Stomach (tissue), 4 donors: ENCODE measurements around the gene ZNF8.

ENCODE experiments used
- CTCF ChIP-seq, 7 experiments: fragments of 450-650 bp in 4 of 7; fragments of 200-600 bp in 3 of 7; sonication (generic) in 3 of 7; IDR thresholded peaks; one replicate each; pipeline ENCODE4 v1.5.1; 2016 to 2019; ENCODE audit warnings: antibody characterized with exemption in 7 of 7, control low read depth in 2 of 7, mild to moderate bottlenecking in 1 of 7
- POLR2AphosphoS5 ChIP-seq, 3 donors: sonication (generic); formaldehyde crosslinking; IDR thresholded peaks; one replicate each; pipeline ENCODE4 v1.6.1; 2016; ENCODE audit warnings: antibody characterized with exemption in 3 of 3

GRCh38 chr19:58319241-58319640 lies 40.5 kb downstream of the ZNF8 start:
- TF ChIP-seq POLR2AphosphoS5 (IDR thresholded peaks at IDR 0.05): no peak
- TF ChIP-seq CTCF (IDR thresholded peaks at IDR 0.05): no peak
